OCI-LY1 (cell line): ENCODE measurements around the gene RABEPK.

Experiments
- H2AFZ ChIP-seq: fragments of 200-600 bp; sonication (generic), shearing (Covaris generic); 2 replicates; pipeline ENCODE4 v1.6.0; 2014; ENCODE audit warnings: antibody characterized with exemption, mild to moderate bottlenecking, low read length
- H3F3A ChIP-seq: fragments of 200-600 bp; sonication (generic), shearing (Covaris generic); 2 replicates; pipeline ENCODE4 v1.6.0; 2014; ENCODE audit warnings: mild to moderate bottlenecking, antibody characterized with exemption, low read length, moderate library complexity; ENCODE audit not compliant: insufficient read depth
- H3K27ac ChIP-seq: fragments of 200-600 bp; sonication (generic); 2 replicates; pipeline ENCODE4 v1.5.1; 2014; ENCODE audit warnings: low read length, mixed run types, mild to moderate bottlenecking, low read depth; ENCODE audit not compliant: poor library complexity, severe bottlenecking
- H3K27me3 ChIP-seq: fragments of 200-600 bp; sonication (generic); 2 replicates; pipeline ENCODE4 v1.6.0; 2014; ENCODE audit warnings: antibody characterized with exemption, mild to moderate bottlenecking, low read length, moderate library complexity; ENCODE audit not compliant: insufficient read depth
- H3K36me3 ChIP-seq: fragments of 200-600 bp; sonication (generic); 2 replicates; pipeline ENCODE4 v1.6.1; 2014; ENCODE audit warnings: mild to moderate bottlenecking, antibody characterized with exemption, low read length, moderate library complexity, mixed read lengths; ENCODE audit not compliant: insufficient read depth
- H3K4me1 ChIP-seq: fragments of 200-600 bp; sonication (generic); 2 replicates; pipeline ENCODE4 v1.5.1; 2014; ENCODE audit warnings: mild to moderate bottlenecking, low read length, moderate library complexity; ENCODE audit not compliant: insufficient read depth, severe bottlenecking
- H3K4me2 ChIP-seq: fragments of 200-600 bp; sonication (generic), shearing (Covaris generic); 2 replicates; pipeline ENCODE4 v1.6.1; 2014; ENCODE audit warnings: low read length
- H3K4me3 ChIP-seq: fragments of 200-600 bp; sonication (generic); 2 replicates; pipeline ENCODE4 v1.5.1; 2014; ENCODE audit warnings: low read length, low read depth, mild to moderate bottlenecking, mixed read lengths; ENCODE audit not compliant: poor library complexity, severe bottlenecking
- H3K79me2 ChIP-seq: fragments of 200-600 bp; shearing (Covaris generic); 2 replicates; pipeline ENCODE4 v1.6.1; 2016; ENCODE audit warnings: mixed run types, low read length, mixed read lengths; ENCODE audit not compliant: insufficient read depth
- H3K9ac ChIP-seq: fragments of 200-600 bp; sonication (generic), shearing (Covaris generic); 2 replicates; pipeline ENCODE4 v1.6.1; 2014; ENCODE audit warnings: mild to moderate bottlenecking, low read length, mixed read lengths
- H3K9me2 ChIP-seq: fragments of 200-600 bp; sonication (generic), shearing (Covaris generic); 2 replicates; pipeline ENCODE4 v1.6.1; 2014; ENCODE audit warnings: low read depth, mild to moderate bottlenecking, low read length, mixed read lengths
- H3K9me3 ChIP-seq: fragments of 200-600 bp; shearing (Covaris generic); 2 replicates; pipeline ENCODE4 v1.6.1; 2014; ENCODE audit warnings: low read length, mixed read lengths
- H4K20me1 ChIP-seq: fragments of 200-600 bp; sonication (generic), shearing (Covaris generic); 2 replicates; pipeline ENCODE4 v1.6.0; 2016; ENCODE audit warnings: mild to moderate bottlenecking, low read length; ENCODE audit not compliant: insufficient read depth
- EZH2 ChIP-seq: fragments of 200-600 bp; sonication (generic), shearing (Covaris generic); IDR thresholded peaks from 2 replicates; pipeline ENCODE4 v1.8.0; 2017; ENCODE audit warnings: borderline replicate concordance, mixed run types, mild to moderate bottlenecking, antibody characterized with exemption, low read length, moderate library complexity, mixed read lengths
- TF ChIP-seq, protein P1 (sequence below): fragments of 200-600 bp; sonication (generic), shearing (Covaris generic); IDR thresholded peaks from 2 replicates; pipeline ENCODE4 v1.5.1; 2017; ENCODE audit warnings: mild to moderate bottlenecking, antibody characterized with exemption, low read length, moderate library complexity, mixed read lengths

The RABEPK gene

GRCh38 chr9:125200216-125201047 is at the start of gene RABEPK:
TSS of gene RABEPK (plus strand) at chr9:125200542. CDS start at chr9:125203014, 2,472 bp downstream.
- Histone ChIP-seq H3K9ac (peak within 1 kb of the TSS; percentile 73), H2AFZ (peak within 1 kb of the TSS; percentile 51; the same call in 1 of the 2 replicates), H3K4me1 (peaks cover 9% of the 10 kb centered on the region)

GRCh38 chr9:125151730-125152129 is 48.6 kb upstream of the RABEPK start:
- H4K20me1 ChIP-seq, result no peaks in the 10 kb centered on the region
- H3K4me1 ChIP-seq, result peaks cover 4% of the 10 kb centered on the region
- no peak overlapping the region for H3K4me3 ChIP-seq
- no peaks in the 10 kb centered on the region for H3K9me2 ChIP-seq
- TF ChIP-seq EZH2, result no peak
- TF ChIP-seq, protein P1, sequence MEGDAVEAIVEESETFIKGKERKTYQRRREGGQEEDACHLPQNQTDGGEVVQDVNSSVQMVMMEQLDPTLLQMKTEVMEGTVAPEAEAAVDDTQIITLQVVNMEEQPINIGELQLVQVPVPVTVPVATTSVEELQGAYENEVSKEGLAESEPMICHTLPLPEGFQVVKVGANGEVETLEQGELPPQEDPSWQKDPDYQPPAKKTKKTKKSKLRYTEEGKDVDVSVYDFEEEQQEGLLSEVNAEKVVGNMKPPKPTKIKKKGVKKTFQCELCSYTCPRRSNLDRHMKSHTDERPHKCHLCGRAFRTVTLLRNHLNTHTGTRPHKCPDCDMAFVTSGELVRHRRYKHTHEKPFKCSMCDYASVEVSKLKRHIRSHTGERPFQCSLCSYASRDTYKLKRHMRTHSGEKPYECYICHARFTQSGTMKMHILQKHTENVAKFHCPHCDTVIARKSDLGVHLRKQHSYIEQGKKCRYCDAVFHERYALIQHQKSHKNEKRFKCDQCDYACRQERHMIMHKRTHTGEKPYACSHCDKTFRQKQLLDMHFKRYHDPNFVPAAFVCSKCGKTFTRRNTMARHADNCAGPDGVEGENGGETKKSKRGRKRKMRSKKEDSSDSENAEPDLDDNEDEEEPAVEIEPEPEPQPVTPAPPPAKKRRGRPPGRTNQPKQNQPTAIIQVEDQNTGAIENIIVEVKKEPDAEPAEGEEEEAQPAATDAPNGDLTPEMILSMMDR, result no peak
- no peak overlapping the region for H3K4me2 ChIP-seq
- H3F3A ChIP-seq, result no peaks in the 10 kb centered on the region
- H3K36me3 ChIP-seq, result peaks cover 59% of the 10 kb centered on the region
- H3K9ac ChIP-seq, result no peak overlapping the region
- no peaks in the 10 kb centered on the region for H3K79me2 ChIP-seq
- H3K9me3 ChIP-seq, result no peaks in the 10 kb centered on the region
- H3K27me3 ChIP-seq, result no peaks in the 10 kb centered on the region
- no peak overlapping the region for H3K27ac ChIP-seq
- H2AFZ ChIP-seq, result no peak overlapping the region

More at GRCh38 chr9:125200216-125201047, at the start of gene RABEPK:
- Histone ChIP-seq H3K79me2 (0 out of 2 replicates have a peak, but pooled peaks cover 5% of the 10 kb centered on the region), H3K9me2 (no peaks in the 10 kb centered on the region), H3K9me3 (no peaks in the 10 kb centered on the region), H3K4me2 (peak within 1 kb of the TSS; percentile 95), H3F3A (no peaks in the 10 kb centered on the region), H3K27ac (peak within 1 kb of the TSS; percentile 19), H4K20me1 (no peaks in the 10 kb centered on the region), H3K4me3 (peak within 1 kb of the TSS; percentile 76), H3K36me3 (peaks cover 8% of the 10 kb centered on the region; the same call in 1 of the 2 replicates), H3K27me3 (no peaks in the 10 kb centered on the region)
- TF ChIP-seq EZH2, result no peak
- TF ChIP-seq, protein P1, result no peak

DNA sequence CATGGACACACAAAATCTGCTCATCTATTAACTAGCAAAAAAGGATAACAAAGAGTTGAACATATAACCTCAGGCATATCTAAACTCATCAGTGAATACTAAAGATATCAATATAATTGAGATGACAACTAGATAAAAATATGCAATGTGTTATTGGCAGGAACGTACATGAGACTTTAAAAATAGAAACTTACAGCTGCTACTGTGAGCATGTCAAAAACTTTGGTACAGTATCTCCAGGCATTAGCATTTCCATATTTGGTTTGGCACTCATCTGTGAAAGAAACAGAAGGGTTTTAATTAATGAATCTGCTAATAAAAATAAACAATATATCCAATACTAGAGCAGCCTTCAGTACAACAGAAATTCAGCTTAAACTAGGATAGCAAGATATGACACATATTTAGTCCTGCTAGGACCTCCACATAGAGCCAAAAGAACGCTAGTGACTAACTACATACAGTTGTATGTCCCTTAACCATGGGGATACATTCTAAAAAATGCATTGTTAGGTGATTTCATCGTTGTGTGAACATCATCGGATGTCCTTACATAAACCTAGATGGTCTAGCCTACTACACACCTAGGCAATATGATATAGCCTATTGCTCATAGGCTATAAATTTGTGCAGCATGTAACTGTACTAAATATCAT is 46.5 kb upstream of the RABEPK start:
- no peak for TF ChIP-seq EZH2
- TF ChIP-seq, protein P1, result no peak
- Histone ChIP-seq H3K9me2 (no peaks in the 10 kb centered on the region), H3K4me2 (no peak overlapping the region), H2AFZ (no peak overlapping the region), H3K27me3 (no peaks in the 10 kb centered on the region), H3K27ac (no peak overlapping the region), H3F3A (no peaks in the 10 kb centered on the region), H3K4me3 (no peak overlapping the region), H3K9ac (no peak overlapping the region), H4K20me1 (no peaks in the 10 kb centered on the region), H3K9me3 (no peaks in the 10 kb centered on the region), H3K36me3 (peaks cover 59% of the 10 kb centered on the region), H3K79me2 (no peaks in the 10 kb centered on the region), H3K4me1 (no peaks in the 10 kb centered on the region)
